Left lung (tissue), 10 donors: ENCODE measurements around the gene GABPB2. TPM values are rescaled to one million over a fixed set of nuclear protein-coding genes. Genes with fewer than 3 reads are reported as not detected.

Source experiments
- ATAC-seq: fragments of 200-7000 bp; cut with Tn5 transposase; one replicate; pipeline ENCODE4 v1.9.1; 2020; ENCODE audit warnings: moderate library complexity
- DNase-seq, 4 donors: peaks; one replicate each; pipeline ENCODE4 v3.0.0-alpha.2; 2013 to 2020
- H3K27ac ChIP-seq, 2 donors: fragments of 200-600 bp; sonication (generic) in 1 of 2; one replicate each; pipeline versions ENCODE4 v1.5.0 to v1.8.0; 2020 to 2021
- H3K27me3 ChIP-seq, 2 donors: fragments of 200-600 bp; sonication (generic) in 1 of 2; one replicate each; pipeline versions ENCODE4 v1.5.0 to v1.8.0; 2020 to 2021
- H3K36me3 ChIP-seq, 2 donors: fragments of 200-600 bp; sonication (generic) in 1 of 2; one replicate each; pipeline versions ENCODE4 v1.5.0 to v1.8.0; 2020 to 2021
- H3K4me1 ChIP-seq, 2 donors: fragments of 200-600 bp; one replicate each; pipeline ENCODE4 v1.8.0; 2021
- H3K4me3 ChIP-seq, 2 donors: fragments of 200-600 bp; sonication (generic) in 1 of 2; one replicate each; pipeline versions ENCODE4 v1.5.0 to v1.8.0; 2020 to 2021; ENCODE audit warnings: mild to moderate bottlenecking in 1 of 2
- H3K9me3 ChIP-seq, 2 donors: fragments of 200-600 bp; sonication (generic) in 1 of 2; one replicate each; pipeline versions ENCODE4 v1.5.0 to v1.8.0; 2020 to 2021
- CTCF ChIP-seq, 2 donors: fragments of 200-600 bp; sonication (generic) in 1 of 2; IDR thresholded peaks; one replicate each; pipeline versions ENCODE4 v1.5.0 to v1.8.0; 2021; ENCODE audit warnings: antibody characterized with exemption in 2 of 2
- intact Hi-C, 2 donors: fragments of 100-400 bp; cut with DNase I; formaldehyde crosslinking; loops; one replicate each; pipeline versions ENCODE4 v1.11.2 to v1.14.2; 2022
- polyA plus RNA-seq, 6 donors: library from polyadenylated mRNA; unstranded; fragments of 120-200 nt; gene quantifications; one replicate each; pipeline ENCODE4 v1.2.1, GENCODE V29; 2013; ENCODE audit not compliant: insufficient read length in 6 of 6
- total RNA-seq, 2 donors: library from RNA; stranded (reverse); fragmentation: NEBNext Ultra II Directional; extraction: Animal tissue kit (Norgen Biotek cat#: 25700); gene quantifications; one replicate each; pipeline ENCODE4 v1.2.1, GENCODE V29; 2021
- donor health status: DM: no; HTN: yes; CAD: no.
- donor health status: DM: no; HTN: no; CAD: no.

The GABPB2 gene
- total and polyA plus RNA-seq, 8 donors, result 10.6 to 13.5 (median 12.8) TPM

- TF ChIP-seq CTCF (IDR thresholded peaks at IDR 0.05), result no peak
- ATAC-seq, result no peak
- H3K9me3 ChIP-seq, result no peaks in the 10 kb centered on the region
- peaks cover 12 to 64% of the 10 kb centered on the region in 2 donors for H3K36me3 ChIP-seq
- no peak for DNase-seq
- H3K4me1 ChIP-seq, result peaks cover 14 to 44% of the 10 kb centered on the region in 2 donors
- no peaks in the 10 kb centered on the region for H3K27me3 ChIP-seq
- H3K4me3 ChIP-seq, result no peak overlapping the region
- intact Hi-C loops, result no loop called here
- H3K27ac ChIP-seq, result no peak overlapping the region
These were observed 19.1 kb upstream of the GABPB2 start for GRCh38 chr1:151051356-151052009.

- Histone ChIP-seq H3K27ac (peak overlapping the region in 1 of 2 donors; percentile 89), H3K4me3 (no peak overlapping the region), H3K9me3 (no peaks in the 10 kb centered on the region), H3K4me1 (peaks cover 18 to 45% of the 10 kb centered on the region in 2 donors), H3K36me3 (peaks cover 12 to 65% of the 10 kb centered on the region in 2 donors), H3K27me3 (no peaks in the 10 kb centered on the region)
- no peak for TF ChIP-seq CTCF (IDR thresholded peaks at IDR 0.05)
- intact Hi-C loops, result no loop called here
- DNase-seq (no peak), ATAC-seq (no peak)
These were observed 15.5 kb upstream of the GABPB2 start for GRCh38 chr1:151054971-151055547.

GRCh38 chr1:151055581-151055980, 15.0 kb upstream of the GABPB2 start:
- TF ChIP-seq CTCF (IDR thresholded peaks at IDR 0.05), result no peak
- H3K27me3 ChIP-seq, result no peaks in the 10 kb centered on the region
- H3K4me3 ChIP-seq, result peak overlapping the region in 1 of 2 donors; percentile 94
- no peak for DNase-seq
- no peak for ATAC-seq
- no peaks in the 10 kb centered on the region for H3K9me3 ChIP-seq
- intact Hi-C loops, result no loop called here
- H3K36me3 ChIP-seq, result peaks cover 12 to 60% of the 10 kb centered on the region in 2 donors
- peak overlapping the region; percentile 36 to 89 for H3K27ac ChIP-seq
- H3K4me1 ChIP-seq, result peaks cover 18 to 50% of the 10 kb centered on the region in 2 donors

- Histone ChIP-seq H3K4me1 (peaks cover 18 to 56% of the 10 kb centered on the region in 2 donors), H3K36me3 (peaks cover 12 to 56% of the 10 kb centered on the region in 2 donors), H3K27me3 (no peaks in the 10 kb centered on the region), H3K9me3 (no peaks in the 10 kb centered on the region), H3K27ac (peak overlapping the region; percentile 36 to 89), H3K4me3 (peak overlapping the region in 1 of 2 donors; percentile 94)
- intact Hi-C loops, result no loop called here
- no peak for DNase-seq
- no peak for ATAC-seq
- TF ChIP-seq CTCF (IDR thresholded peaks at IDR 0.05), result no peak
These were observed 14.4 kb upstream of the GABPB2 start for GRCh38 chr1:151056149-151056548.

- no peak for TF ChIP-seq CTCF (IDR thresholded peaks at IDR 0.05)
- peak in 3 of 4 donors; percentile 60 to 87 (median 80) for DNase-seq
- H3K27ac ChIP-seq, result peak overlapping the region; percentile 89 to 95
- no peaks in the 10 kb centered on the region for H3K27me3 ChIP-seq
- peaks cover 18 to 49% of the 10 kb centered on the region in 2 donors for H3K4me1 ChIP-seq
- no peaks in the 10 kb centered on the region for H3K9me3 ChIP-seq
- intact Hi-C loops, result no loop called here
- ATAC-seq, result peak; percentile 54
- peaks cover 8 to 31% of the 10 kb centered on the region in 2 donors for H3K36me3 ChIP-seq
- H3K4me3 ChIP-seq, result peak overlapping the region; percentile 66 to 94
These were observed 11.9 kb upstream of the GABPB2 start for GRCh38 chr1:151058692-151059091.
